Natural killer cell treated with Interleukin-12 subunit alpha and Interleukin-12 subunit beta and Interleukin-15 and Interleukin-18, amount 100 ng/mL, for 72 hours (primary cell): ENCODE measurements around the gene PSMB10. TPM values are rescaled to one million over a fixed set of nuclear protein-coding genes. Genes with fewer than 3 reads are reported as not detected.
A peak's percentile ranks its signal among the peaks of the same experiment; 100 is the strongest.
"Not testable (repeated sequence)": the region's sequence is repeated elsewhere in the genome, so short reads cannot be mapped to it uniquely, and the experiment has no call there.

Experiments
- ATAC-seq, 2 donors: fragments of 150-1000 bp; cut with Tn5 transposase in 1 of 2; sonication (Bioruptor Pico), chemical (Tn5 transposase) in 1 of 2; 2 replicates each; pipeline ENCODE4 v1.10.0; 2021
- DNase-seq: peaks from one replicate; pipeline ENCODE4 v3.0.0; 2022; ENCODE audit warnings: low spot score
- H3K27ac Mint-ChIP-seq, 2 donors: 1 replicate in 1 of 2; 2 replicates in 1 of 2; pipeline ENCODE4 v1.8.0; 2022; ENCODE audit warnings: mixed read lengths in 2 of 2, mild to moderate bottlenecking in 1 of 2, moderate library complexity in 1 of 2
- H3K27me3 Mint-ChIP-seq, 2 donors: 1 replicate in 1 of 2; 2 replicates in 1 of 2; pipeline ENCODE4 v1.8.0; 2022; ENCODE audit warnings: mixed read lengths in 2 of 2
- H3K36me3 Mint-ChIP-seq: one replicate; pipeline ENCODE4 v1.8.0; 2022; ENCODE audit warnings: mixed read lengths
- H3K4me1 Mint-ChIP-seq, 2 donors: 1 replicate in 1 of 2; 2 replicates in 1 of 2; pipeline ENCODE4 v1.8.0; 2022; ENCODE audit warnings: low read depth in 2 of 2, mixed read lengths in 2 of 2, mild to moderate bottlenecking in 1 of 2
- H3K4me3 Mint-ChIP-seq: one replicate; pipeline ENCODE4 v1.8.0; 2022; ENCODE audit warnings: mixed read lengths
- H3K9me3 Mint-ChIP-seq: 2 replicates; pipeline ENCODE4 v1.8.0; 2022; ENCODE audit warnings: mixed read lengths
- total RNA-seq, 2 donors: library from RNA; stranded (reverse); gene quantifications; one replicate each; pipeline ENCODE4 v1.2.3, GENCODE V29; 2022

Gene PSMB10
- total RNA-seq, 2 donors from 2014 or later, result 259 to 316 TPM

DNA sequence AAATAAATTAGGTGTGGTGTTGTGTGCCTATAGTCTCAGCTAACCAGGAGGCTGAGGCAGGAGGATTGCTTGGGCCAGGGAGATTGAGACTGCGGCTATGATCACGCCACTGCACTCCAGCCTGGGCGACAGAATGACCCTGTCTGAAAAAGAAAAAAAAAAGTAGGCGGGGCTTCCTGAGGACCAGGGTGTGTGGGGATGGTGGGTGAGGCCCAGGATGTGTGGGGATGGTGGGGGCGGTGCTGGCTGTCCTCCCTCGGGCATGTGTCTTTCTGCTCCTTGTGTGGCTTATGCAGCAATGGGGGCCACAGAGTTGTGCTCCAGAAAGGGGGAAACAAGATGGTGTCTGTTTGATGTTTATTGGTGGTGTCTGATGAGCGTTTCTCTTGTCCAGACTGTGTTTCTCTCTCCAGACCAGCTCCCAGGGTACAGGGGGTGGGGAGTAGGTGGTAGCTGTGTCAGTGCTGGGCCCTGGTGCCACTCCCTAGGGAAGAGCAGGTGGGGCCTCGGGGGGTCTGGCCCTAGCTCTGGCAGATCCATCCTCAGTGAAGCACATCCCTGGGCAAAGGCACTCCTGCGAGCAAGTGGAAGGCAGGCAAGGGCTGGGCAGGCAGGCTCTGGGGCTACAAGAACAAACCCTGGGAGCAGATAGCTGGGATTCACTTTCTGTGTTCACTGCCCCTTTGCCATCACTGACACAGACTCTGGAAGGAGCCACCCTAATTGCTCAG lies 5.0 kb upstream of the PSMB10 start:
- no peaks in the 10 kb centered on the region for H3K27me3 Mint-ChIP-seq
- H3K36me3 Mint-ChIP-seq, result peaks cover 4% of the 10 kb centered on the region
- H3K27ac Mint-ChIP-seq, result peak overlapping the region in 1 of 2 donors; percentile 41
- no peak for ATAC-seq
- no peaks in the 10 kb centered on the region for H3K9me3 Mint-ChIP-seq
- peaks cover 20 to 26% of the 10 kb centered on the region in 2 donors for H3K4me1 Mint-ChIP-seq
- no peak overlapping the region for H3K4me3 Mint-ChIP-seq
- no peak for DNase-seq

DNA sequence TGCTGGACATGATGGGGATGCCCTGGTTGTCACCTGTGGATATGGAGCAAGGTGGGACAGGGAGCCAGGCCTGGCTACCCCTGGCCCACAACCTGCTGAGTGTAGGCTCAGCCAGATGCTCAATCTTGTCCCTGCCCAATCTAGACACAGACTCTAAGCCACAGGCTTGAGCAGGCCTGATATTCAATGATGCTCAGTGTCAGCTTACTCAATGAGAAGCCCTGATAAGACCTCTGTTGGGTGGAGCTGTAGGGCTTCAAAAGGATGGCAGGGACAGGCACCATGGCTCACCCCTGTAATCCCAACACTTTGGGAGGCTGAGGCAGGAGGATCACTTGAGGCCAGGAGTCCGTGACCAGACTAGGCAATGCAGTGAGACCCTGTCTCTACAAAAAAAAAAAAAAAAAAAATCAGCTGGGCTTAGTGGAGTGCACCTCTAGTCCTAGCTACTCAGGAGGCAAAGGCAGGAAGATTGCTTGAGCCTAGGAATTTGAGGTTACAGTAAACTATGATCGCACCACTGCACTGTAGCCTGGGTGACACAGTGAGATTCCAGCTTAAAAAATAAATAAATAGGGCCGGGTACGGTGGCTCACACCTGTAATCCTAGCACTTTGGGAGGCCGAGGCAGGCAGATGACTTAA lies 3.9 kb upstream of the PSMB10 start:
- no peak overlapping the region for H3K4me3 Mint-ChIP-seq

DNA sequence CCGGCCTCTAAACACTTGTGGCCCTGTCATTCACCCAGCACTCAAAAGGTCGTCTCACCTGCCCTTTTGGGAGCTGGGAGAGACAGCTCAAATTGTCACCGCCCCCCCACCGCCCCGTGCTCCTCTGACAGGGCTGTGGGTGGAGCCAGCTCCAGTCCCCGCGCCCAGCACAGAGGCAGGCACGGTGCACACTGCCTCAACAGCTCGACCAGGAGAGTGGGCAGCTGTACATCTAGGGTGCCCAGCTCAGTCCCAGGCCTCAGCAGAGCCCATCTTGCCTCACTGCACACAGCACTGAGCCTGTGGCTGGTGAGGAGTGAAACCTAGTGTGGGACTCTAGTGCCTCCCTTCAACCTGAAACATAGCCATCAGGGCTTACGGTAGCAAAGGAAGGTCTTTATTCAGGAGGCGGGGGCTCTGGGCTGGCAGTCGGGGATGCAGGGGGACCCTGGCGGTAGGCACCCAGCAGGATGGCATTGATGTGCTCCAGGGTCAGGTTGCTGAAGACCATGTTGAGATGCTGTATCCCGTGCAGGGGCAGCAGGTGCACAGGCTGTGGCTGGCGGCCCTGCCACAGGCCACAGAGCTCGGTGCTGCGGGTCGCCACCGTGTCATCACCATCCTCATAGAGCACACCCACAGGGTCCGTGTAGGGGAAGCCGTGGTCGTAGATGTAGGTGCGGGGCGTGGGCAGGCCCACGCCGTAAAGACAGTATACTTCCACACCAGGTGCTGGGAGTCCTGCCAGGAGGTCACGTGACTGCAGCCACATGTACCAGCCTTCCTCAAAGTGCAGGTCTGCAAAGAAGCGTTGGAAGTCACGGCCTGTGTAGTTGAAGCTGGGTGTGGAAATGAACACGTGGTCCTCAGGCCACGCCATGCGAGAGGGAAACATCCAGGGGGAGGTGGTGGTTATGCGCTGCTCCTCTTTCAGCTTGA lies 3.1 kb upstream of the PSMB10 start:
- peaks cover 16% of the 10 kb centered on the region for H3K36me3 Mint-ChIP-seq
- H3K9me3 Mint-ChIP-seq, result no peaks in the 10 kb centered on the region
- no peak for DNase-seq
- H3K27ac Mint-ChIP-seq, result no peak overlapping the region
- peaks cover 31 to 36% of the 10 kb centered on the region in 2 donors for H3K4me1 Mint-ChIP-seq
- ATAC-seq, result no peak
- no peaks in the 10 kb centered on the region for H3K27me3 Mint-ChIP-seq
- H3K4me3 Mint-ChIP-seq, result peak overlapping the region; percentile 10

More for the DNA sequence above, 3.9 kb upstream of the PSMB10 start:
- Mint-ChIP-seq H3K27me3 (no peaks in the 10 kb centered on the region), H3K4me1 (peaks cover 23 to 28% of the 10 kb centered on the region in 2 donors), H3K9me3 (no peaks in the 10 kb centered on the region), H3K27ac (peak overlapping the region in 1 of 2 donors; percentile 21), H3K36me3 (peaks cover 9% of the 10 kb centered on the region)
- ATAC-seq, result no peak
- DNase-seq, result no peak

DNA sequence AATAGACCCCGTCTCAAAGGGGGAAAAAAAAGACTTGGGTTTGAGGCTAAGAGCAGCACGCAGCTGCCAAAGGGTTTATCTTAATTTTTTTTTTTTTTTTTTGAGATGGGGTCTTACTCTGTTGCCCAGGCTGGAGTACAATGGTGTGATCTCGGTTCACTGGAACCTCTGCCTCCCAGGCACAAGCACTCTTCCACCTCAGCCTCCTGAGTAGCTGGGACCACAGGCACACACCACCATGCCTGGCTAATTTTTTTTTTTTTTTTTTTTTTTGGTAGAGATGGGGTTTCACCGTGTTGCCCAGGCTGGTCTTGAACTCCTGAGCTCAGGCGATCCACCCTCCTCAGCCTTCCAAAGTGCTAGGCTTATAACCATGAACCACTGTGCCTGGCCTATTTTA lies 1.1 kb upstream of the PSMB10 start:
- ATAC-seq, H3K9me3 Mint-ChIP-seq, H3K27me3 Mint-ChIP-seq, DNase-seq: not testable (repeated sequence)
- H3K36me3 Mint-ChIP-seq, result peaks cover 16% of the 10 kb centered on the region
- H3K4me1 Mint-ChIP-seq, result peaks cover 31 to 42% of the 10 kb centered on the region in 2 donors
- H3K4me3 Mint-ChIP-seq, result peak overlapping the region; percentile 92
- H3K27ac Mint-ChIP-seq, result peak overlapping the region; percentile 92 to 96

DNA sequence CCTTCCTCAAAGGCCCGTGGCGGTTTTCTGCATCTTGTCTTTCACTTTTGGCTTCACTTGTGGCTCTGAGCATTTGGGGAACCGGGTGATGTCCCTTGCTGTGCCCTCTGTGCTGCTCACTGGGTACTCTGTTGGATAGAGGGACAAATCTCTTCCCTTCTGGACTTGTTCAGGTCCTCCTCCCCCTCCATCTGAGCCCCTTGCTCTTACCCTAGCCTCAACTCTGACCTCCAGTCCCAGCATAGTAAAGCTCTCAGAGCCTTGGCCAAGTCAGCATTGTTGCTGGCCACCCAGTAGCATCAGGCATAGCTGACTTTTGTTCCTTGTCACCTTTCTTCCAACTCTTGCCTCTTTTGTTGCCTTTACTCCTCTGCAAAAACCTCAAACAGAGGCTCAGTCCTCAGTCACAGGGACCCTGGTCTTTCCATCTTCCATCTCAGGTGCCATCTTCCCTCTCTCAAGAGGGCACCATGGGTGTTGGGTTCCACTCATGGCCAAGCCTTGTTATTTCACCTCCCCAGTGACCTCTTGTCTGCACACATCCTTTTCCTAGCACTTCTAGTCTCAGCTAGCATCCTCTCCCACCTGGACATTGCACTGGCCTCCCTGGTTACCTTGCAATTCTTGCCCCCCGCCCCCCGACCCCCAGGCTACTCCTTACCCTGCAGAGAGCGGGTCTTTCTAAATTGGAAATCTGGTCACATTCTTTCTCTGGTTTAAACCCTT lies 393 bp upstream of the PSMB10 start:
- peak overlapping the region; percentile 92 for H3K4me3 Mint-ChIP-seq
- no peaks in the 10 kb centered on the region for H3K27me3 Mint-ChIP-seq
- ATAC-seq (peak; percentile 0 to 82), DNase-seq (peak; percentile 87)
- H3K9me3 Mint-ChIP-seq, result no peaks in the 10 kb centered on the region
- H3K36me3 Mint-ChIP-seq, result peaks cover 16% of the 10 kb centered on the region
- peak overlapping the region; percentile 92 to 96 for H3K27ac Mint-ChIP-seq
- H3K4me1 Mint-ChIP-seq, result peaks cover 31 to 39% of the 10 kb centered on the region in 2 donors

DNA sequence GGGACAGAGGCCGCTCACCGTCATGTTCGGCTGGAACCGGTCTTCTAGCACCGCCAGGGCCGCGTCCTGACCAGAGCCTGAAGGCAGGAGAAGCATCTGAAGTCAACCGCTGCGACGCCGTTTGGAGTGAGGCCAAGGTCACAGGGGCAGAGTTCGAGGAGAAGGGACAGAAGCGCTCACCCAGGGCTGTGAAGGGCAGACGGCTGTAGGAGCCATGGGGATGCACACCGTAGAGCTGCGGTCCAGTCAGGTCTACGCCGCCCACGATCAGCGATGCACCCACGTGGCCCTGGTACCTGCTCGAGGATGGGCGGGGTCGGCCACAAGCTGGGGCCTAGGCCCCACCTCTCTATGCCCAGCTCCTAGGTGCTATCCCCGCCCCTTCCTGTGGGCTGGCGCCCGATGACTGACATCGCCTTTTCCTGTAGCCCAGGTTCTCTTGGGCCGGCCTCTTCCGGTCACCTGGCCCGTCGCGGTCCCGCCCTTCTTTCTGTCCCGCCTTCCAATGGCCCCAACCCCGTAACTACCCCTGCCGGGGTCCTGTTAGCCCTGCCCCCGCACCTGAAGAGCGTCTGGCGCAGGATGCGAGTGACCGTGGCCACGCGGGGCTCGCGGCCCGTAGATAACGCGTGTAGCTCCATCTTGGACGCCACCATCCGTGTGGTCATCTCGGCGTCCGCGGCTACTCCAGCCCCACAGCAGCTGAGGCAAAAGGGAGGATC lies 1.1 kb downstream of the PSMB10 start:
- no peaks in the 10 kb centered on the region for H3K27me3 Mint-ChIP-seq
- peak overlapping the region; percentile 92 for H3K4me3 Mint-ChIP-seq
- peaks cover 16% of the 10 kb centered on the region for H3K36me3 Mint-ChIP-seq
- peaks cover 31 to 33% of the 10 kb centered on the region in 2 donors for H3K4me1 Mint-ChIP-seq
- H3K9me3 Mint-ChIP-seq, result no peaks in the 10 kb centered on the region
- peak; percentile 96 for ATAC-seq
- H3K27ac Mint-ChIP-seq, result peak overlapping the region; percentile 92 to 96
- peak; percentile 94 for DNase-seq

DNA sequence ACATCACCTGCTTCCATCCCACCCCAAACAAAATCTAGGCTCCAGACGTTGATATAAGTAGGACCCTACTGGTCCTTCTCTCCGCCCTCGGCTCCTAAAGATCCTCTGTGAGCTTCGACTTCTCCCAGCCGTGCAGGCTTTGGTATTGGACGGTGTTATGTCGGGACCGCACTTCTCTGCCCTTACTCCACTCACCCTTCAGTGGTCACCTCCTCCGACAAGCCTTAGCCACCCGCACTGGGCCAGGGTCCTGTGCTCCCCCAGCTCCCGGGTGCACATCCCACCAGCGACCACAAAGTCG lies 1.6 kb downstream of the PSMB10 start:
- H3K4me1 Mint-ChIP-seq, result peaks cover 29 to 30% of the 10 kb centered on the region in 2 donors
- peaks cover 16% of the 10 kb centered on the region for H3K36me3 Mint-ChIP-seq
- DNase-seq (no peak), ATAC-seq (no peak)
- peak overlapping the region; percentile 92 to 96 for H3K27ac Mint-ChIP-seq
- no peaks in the 10 kb centered on the region for H3K27me3 Mint-ChIP-seq
- H3K9me3 Mint-ChIP-seq, result no peaks in the 10 kb centered on the region
- peak overlapping the region; percentile 92 for H3K4me3 Mint-ChIP-seq

DNA sequence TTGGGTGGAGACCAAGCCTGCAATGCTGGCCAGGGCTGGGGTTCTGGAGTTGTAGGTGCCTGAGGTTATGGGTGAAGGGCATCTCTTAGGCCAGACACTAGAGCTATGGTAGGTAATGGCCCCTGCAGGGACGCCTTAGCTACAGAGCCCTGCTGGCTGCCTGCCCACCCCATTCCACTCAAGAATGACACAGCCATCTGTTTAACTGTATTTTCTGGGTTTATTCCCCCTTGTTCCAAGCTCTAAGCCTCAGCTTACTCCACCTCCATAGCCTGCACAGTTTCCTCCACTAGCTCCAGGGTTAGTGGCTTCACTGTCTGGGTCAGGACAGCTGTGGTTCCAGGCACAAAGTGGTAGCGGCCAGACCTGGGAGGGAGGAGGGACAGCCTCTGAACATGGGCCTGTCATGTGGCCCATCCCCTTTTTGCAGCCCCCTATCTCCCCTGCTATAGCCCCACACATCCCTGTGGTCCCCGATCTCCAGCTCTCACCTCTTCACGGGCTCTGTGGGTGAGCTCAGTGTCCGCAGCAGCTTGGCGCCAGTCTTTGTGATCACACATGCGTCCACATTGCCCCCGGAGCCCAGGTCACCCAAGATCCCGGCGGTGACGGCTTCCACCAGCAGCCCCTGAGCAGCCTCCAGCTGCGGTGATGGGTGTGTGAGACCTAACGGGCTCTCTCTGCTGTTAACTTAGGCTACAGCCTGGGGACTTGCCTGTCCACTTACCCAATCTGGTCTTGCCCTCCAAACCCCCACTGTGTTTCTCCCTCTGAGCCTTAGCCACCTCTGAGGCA lies 2.1 kb downstream of the PSMB10 start:
- no peaks in the 10 kb centered on the region for H3K9me3 Mint-ChIP-seq
- peaks cover 25% of the 10 kb centered on the region in 2 donors for H3K4me1 Mint-ChIP-seq
- no peaks in the 10 kb centered on the region for H3K27me3 Mint-ChIP-seq
- H3K27ac Mint-ChIP-seq, result peak overlapping the region; percentile 92 to 96
- no peak for DNase-seq
- peak overlapping the region; percentile 92 for H3K4me3 Mint-ChIP-seq
- no peak for ATAC-seq
- H3K36me3 Mint-ChIP-seq, result peaks cover 16% of the 10 kb centered on the region

DNA sequence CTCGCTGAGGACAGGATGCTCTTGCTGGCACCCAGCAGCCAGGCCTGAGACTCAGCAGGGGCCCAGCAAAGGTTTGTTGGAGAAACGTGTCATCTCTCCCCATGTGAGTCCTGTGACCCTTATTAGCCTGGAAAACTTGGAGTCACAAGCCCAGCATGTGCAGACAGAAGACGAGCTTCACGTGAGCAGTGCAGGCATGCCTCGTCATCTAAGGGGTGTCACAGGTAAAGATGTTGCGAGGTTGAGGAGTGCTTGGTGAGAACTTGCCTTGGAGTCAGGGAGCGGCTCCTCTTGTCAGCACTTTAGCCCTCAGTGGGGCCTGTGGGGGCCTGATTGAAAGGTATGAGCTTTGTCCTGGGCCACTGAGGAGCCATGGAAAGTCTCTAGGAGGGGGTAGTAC lies 2.8 kb downstream of the PSMB10 start:
- peak overlapping the region; percentile 43 to 92 for H3K27ac Mint-ChIP-seq
- DNase-seq (no peak), ATAC-seq (no peak)
- H3K27me3 Mint-ChIP-seq, result no peaks in the 10 kb centered on the region
- H3K36me3 Mint-ChIP-seq, result peaks cover 16% of the 10 kb centered on the region
- peak overlapping the region; percentile 92 for H3K4me3 Mint-ChIP-seq
- H3K9me3 Mint-ChIP-seq, result no peaks in the 10 kb centered on the region
- H3K4me1 Mint-ChIP-seq, result peaks cover 25% of the 10 kb centered on the region in 2 donors

DNA sequence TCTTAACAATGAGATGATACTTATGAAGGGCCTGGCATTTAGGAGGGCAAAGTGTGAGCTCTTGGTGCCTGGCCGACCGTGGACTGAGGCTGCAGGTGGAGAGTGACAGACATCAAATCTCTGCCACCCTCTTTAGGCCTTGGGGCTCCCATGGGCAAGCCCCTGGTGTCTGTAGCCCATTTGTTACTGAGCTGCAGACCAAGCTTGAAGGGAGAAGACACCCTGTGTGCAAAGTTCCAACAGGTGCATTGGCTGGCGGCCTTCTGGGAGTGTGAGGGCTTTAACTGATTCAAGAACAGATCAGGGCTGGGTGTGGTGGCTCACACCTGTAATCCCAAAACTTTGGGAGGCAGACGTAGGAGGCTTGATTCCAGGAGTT lies 4.2 kb downstream of the PSMB10 start:
- peaks cover 16% of the 10 kb centered on the region for H3K36me3 Mint-ChIP-seq
- peaks cover 24 to 28% of the 10 kb centered on the region in 2 donors for H3K4me1 Mint-ChIP-seq
- no peak overlapping the region for H3K27ac Mint-ChIP-seq
- no peaks in the 10 kb centered on the region for H3K27me3 Mint-ChIP-seq
- DNase-seq (no peak), ATAC-seq (no peak)
- H3K4me3 Mint-ChIP-seq, result no peak overlapping the region
- no peaks in the 10 kb centered on the region for H3K9me3 Mint-ChIP-seq

DNA sequence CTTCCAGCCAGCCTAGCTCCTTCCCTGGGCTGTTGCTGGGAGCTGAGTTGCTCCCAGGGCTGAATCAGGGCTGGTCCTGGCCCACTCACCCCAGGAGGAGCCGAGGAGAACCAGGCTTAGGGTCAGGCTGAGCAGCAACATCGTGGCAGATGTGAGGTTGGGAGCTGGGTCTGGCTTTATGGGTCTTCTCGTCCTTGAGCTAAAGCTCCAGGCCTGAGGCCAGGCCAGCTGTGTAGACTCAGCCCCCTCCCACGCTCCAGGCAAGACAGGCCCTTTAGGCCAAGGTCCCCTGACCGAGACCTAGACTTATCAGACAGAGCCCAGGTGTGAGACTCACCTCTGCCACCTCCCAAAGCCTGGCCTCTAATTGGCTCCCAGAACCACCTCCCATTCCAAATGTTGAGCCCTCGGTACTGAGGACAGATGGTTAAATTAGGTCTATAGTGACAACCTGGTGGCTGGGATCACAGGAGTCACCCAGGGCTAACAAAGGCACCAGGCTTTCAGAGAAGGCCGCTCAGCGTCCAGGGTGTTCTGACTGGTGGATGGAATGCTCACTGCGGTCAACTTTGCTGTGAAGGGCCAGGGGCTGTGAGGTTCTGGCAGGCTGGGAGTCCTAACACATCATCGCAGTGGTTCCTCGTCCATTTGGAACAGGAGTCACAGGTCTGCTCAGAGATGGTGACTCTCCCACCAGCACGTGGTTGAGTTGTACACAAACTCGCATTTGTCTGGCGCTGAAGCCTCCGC lies 4.8 kb downstream of the PSMB10 start, which contains the start of gene CTRL:
CTRL (minus strand) TSS at position 151 of the 750 bp plus-strand sequence; CDS start at position 141, 10 bp downstream.
- Mint-ChIP-seq H3K27ac (no peak within 1 kb of the TSS), H3K4me1 (peaks cover 19 to 22% of the 10 kb centered on the region in 2 donors), H3K27me3 (no peaks in the 10 kb centered on the region), H3K4me3 (no peak within 1 kb of the TSS), H3K36me3 (peaks cover 15% of the 10 kb centered on the region), H3K9me3 (no peaks in the 10 kb centered on the region)
- DNase-seq (no peak), ATAC-seq (no peak)
